Subcutaneous abdominal adipose tissue (tissue), 5 donors: ENCODE results near the gene ARMH2.
A peak's percentile ranks its signal among the peaks of the same experiment; 100 is the strongest.

Source experiments
- H3K27ac ChIP-seq: one replicate; pipeline ENCODE4 v1.7.0; 2013; ENCODE audit warnings: low read depth, mild to moderate bottlenecking, inconsistent platforms, low read length, moderate library complexity
- H3K27me3 ChIP-seq, 5 donors: one replicate each; pipeline ENCODE4 v1.7.0; 2013; ENCODE audit warnings: low read length in 5 of 5, inconsistent platforms in 1 of 5; ENCODE audit not compliant: control insufficient read depth in 5 of 5, insufficient read depth in 4 of 5
- H3K36me3 ChIP-seq, 5 donors: one replicate each; pipeline ENCODE4 v1.7.0; 2013; ENCODE audit warnings: low read length in 5 of 5; ENCODE audit not compliant: control insufficient read depth in 5 of 5, insufficient read depth in 5 of 5
- H3K4me1 ChIP-seq, 5 donors: one replicate each; pipeline ENCODE4 v1.7.0; 2013; ENCODE audit warnings: low read length in 5 of 5, mild to moderate bottlenecking in 3 of 5, moderate library complexity in 1 of 5; ENCODE audit not compliant: control insufficient read depth in 5 of 5, insufficient read depth in 5 of 5
- H3K4me3 ChIP-seq, 5 donors: one replicate each; pipeline ENCODE4 v1.7.0; 2013; ENCODE audit warnings: low read length in 5 of 5, low read depth in 1 of 5
- H3K9ac ChIP-seq, 5 donors: one replicate each; pipeline ENCODE4 v1.7.0; 2013; ENCODE audit warnings: low read length in 5 of 5, mild to moderate bottlenecking in 4 of 5, moderate library complexity in 3 of 5
- H3K9me3 ChIP-seq, 5 donors: one replicate each; pipeline ENCODE4 v1.7.0; 2013; ENCODE audit warnings: low read length in 5 of 5; ENCODE audit not compliant: control insufficient read depth in 5 of 5
- donor health status: healthy.
- donor health status: healthy.
- donor health status: healthy.
- donor health status: healthy.
- donor health status: healthy.

Gene ARMH2

GRCh38 chr6:24798740-24799540 is at the start of gene ARMH2:
Gene ARMH2 (minus strand): TSS chr6:24798917. CDS start chr6:24798857, 60 bp downstream.
- H3K4me3 ChIP-seq = no peak within 1 kb of the TSS
- no peak within 1 kb of the TSS for H3K9ac ChIP-seq
- H3K27me3 ChIP-seq = no peaks in the 10 kb centered on the region

DNA sequence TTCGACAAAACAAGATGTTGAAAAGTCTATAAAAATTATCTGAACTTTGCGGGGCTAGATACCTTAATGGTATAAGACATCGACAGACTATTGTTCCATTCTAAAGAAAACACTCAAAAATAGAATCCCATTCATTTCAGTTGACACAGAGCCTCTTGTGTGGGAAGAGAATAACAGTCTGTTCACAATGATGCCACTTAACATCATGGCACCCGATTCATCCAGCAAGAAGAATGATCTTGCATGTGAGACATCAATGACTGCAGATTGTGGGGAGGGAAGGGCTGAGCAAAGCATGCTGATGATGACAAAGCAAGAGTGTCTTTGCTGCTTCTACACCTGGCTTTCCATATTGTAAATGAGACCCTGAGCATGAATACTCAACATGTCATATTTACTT is 49.7 kb upstream of the ARMH2 start:
- Histone ChIP-seq H3K36me3 (peaks cover 0 to 4% (median 2%) of the 10 kb centered on the region in 5 donors), H3K4me3 (no peak overlapping the region), H3K27ac (no peak overlapping the region), H3K9ac (no peak overlapping the region), H3K4me1 (peaks cover 0 to 6% (median 0%) of the 10 kb centered on the region in 5 donors), H3K27me3 (no peaks in the 10 kb centered on the region), H3K9me3 (no peaks in the 10 kb centered on the region)

More at GRCh38 chr6:24798740-24799540, at the start of gene ARMH2:
- Histone ChIP-seq H3K4me1 (no peaks in the 10 kb centered on the region), H3K9me3 (no peaks in the 10 kb centered on the region), H3K27ac (no peak within 1 kb of the TSS), H3K36me3 (no peaks in the 10 kb centered on the region)

DNA sequence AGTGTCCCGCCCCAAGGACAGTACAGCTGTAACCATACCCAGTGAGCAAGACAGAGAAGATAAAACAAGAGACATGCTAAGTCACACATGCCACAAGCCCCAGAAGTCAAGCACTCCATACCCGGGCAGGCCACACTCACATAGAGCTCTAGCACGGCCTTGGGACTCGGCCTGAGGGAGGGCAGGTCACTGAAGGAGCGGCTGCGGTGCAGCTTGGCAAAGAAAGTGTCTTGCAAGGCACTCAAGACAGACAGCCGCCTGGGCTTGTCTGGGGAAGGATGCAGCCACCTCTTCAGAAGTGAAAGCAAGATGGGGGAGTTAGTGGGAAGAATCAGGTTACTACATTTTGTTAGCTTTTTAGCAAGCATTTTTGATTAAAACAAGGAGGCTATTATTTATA is 48.7 kb upstream of the ARMH2 start:
- H3K4me3 ChIP-seq = no peak overlapping the region
- no peaks in the 10 kb centered on the region for H3K9me3 ChIP-seq
- H3K4me1 ChIP-seq = peaks cover 0 to 10% (median 0%) of the 10 kb centered on the region in 5 donors
- H3K27ac ChIP-seq = no peak overlapping the region
- no peaks in the 10 kb centered on the region for H3K27me3 ChIP-seq
- no peak overlapping the region for H3K9ac ChIP-seq
- peaks cover 0 to 4% (median 2%) of the 10 kb centered on the region in 5 donors for H3K36me3 ChIP-seq

DNA sequence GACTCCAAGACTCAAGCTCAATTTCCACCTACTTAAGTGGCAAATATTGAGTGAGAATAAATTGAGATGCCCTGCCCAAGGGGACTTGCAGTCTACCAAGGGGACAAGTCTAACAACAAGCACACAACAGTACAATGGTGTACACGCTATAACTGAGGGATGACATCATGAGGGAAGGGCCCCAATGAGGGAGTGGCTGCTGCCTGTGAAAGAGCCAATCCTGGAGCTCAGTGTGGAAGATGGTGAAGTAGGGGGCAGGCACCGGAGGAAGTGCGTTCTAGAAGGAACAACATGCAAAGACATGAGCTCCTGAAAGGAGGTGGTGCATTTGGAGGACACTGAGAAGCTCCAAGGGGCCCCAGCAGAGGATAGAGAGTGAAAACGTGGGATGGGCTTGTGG is 46.9 kb upstream of the ARMH2 start:
- Histone ChIP-seq H3K36me3 (peaks cover 0 to 4% (median 2%) of the 10 kb centered on the region in 5 donors), H3K9me3 (no peaks in the 10 kb centered on the region), H3K4me1 (peaks cover 0 to 10% (median 0%) of the 10 kb centered on the region in 5 donors), H3K4me3 (no peak overlapping the region), H3K27me3 (no peaks in the 10 kb centered on the region), H3K27ac (no peak overlapping the region), H3K9ac (no peak overlapping the region)

DNA sequence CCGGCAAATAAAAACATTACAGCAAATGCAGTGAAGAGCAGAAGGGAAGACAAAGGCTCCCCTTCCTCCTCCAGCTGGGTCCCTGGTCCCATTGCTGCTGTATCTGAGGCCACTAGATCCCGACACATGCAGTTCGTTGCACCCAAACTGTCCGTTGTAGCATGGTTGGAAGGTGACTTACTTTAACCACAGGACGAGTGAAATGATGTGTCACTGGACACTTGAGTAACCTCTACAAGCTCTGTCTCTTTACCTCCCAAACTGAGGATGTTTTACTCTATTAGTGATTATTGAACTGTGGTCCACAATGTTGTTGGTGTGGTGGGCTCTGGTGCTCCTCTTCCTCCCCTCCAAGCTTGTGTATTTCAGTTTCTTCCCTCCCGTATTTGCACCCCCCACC is 46.2 kb upstream of the ARMH2 start:
- Histone ChIP-seq H3K9me3 (no peaks in the 10 kb centered on the region), H3K4me1 (peaks cover 0 to 10% (median 0%) of the 10 kb centered on the region in 5 donors), H3K27ac (no peak overlapping the region), H3K27me3 (no peaks in the 10 kb centered on the region), H3K4me3 (no peak overlapping the region), H3K36me3 (peaks cover 0 to 4% (median 0%) of the 10 kb centered on the region in 5 donors), H3K9ac (no peak overlapping the region)

DNA sequence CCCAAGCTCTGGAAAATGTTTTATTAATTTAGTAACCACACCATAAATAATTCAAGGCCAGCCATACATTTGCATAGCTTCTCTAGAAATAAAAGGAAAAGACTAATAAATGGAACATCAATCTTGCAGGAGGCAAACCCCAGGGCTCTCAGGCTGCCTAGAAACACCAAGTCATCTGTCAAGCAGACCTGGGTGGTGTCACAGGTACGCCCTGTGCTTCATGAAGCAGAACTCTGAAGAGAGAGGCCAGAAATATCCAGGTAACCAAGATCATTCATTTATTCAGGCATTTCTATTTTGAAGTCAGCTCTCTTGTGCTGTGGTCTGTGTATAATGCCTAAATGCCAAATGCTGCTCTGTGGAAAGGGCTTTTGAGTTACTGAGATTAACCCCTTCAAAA is 45.3 kb upstream of the ARMH2 start:
- no peaks in the 10 kb centered on the region for H3K9me3 ChIP-seq
- H3K27me3 ChIP-seq = no peaks in the 10 kb centered on the region
- H3K36me3 ChIP-seq = peaks cover 0 to 4% (median 0%) of the 10 kb centered on the region in 5 donors
- no peak overlapping the region for H3K4me3 ChIP-seq
- H3K9ac ChIP-seq = no peak overlapping the region
- no peak overlapping the region for H3K27ac ChIP-seq
- peaks cover 0 to 10% (median 0%) of the 10 kb centered on the region in 5 donors for H3K4me1 ChIP-seq

DNA sequence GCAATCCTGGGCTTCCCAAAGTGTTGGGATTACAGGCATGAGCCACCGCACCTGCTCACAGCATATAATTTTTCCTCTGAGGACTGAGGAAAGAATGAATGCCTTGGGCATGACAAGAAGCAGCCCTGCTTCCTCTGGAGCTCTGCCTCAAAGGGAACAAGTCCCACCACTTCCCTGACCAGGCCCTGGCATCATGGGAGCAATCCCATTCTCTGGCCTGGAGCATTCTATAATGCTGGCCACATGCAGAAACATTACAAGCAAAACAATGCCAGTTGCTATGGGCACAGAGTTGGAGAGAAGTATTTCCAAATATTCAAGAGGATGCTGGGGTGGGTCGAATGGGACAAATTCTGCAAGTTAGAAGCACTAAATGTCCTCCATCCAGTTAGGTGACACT is 41.5 kb upstream of the ARMH2 start:
- Histone ChIP-seq H3K9me3 (no peaks in the 10 kb centered on the region), H3K4me3 (no peak overlapping the region), H3K27ac (no peak overlapping the region), H3K27me3 (no peaks in the 10 kb centered on the region), H3K4me1 (peaks cover 3 to 31% (median 16%) of the 10 kb centered on the region in 5 donors), H3K36me3 (peaks cover 0 to 4% (median 0%) of the 10 kb centered on the region in 5 donors), H3K9ac (no peak overlapping the region)

GRCh38 chr6:24838994-24839393 is 40.3 kb upstream of the ARMH2 start:
- H3K36me3 ChIP-seq = peaks cover 0 to 4% (median 0%) of the 10 kb centered on the region in 5 donors
- H3K9me3 ChIP-seq = no peaks in the 10 kb centered on the region
- H3K27ac ChIP-seq = no peak overlapping the region
- H3K27me3 ChIP-seq = no peaks in the 10 kb centered on the region
- no peak overlapping the region for H3K9ac ChIP-seq
- peaks cover 3 to 33% (median 16%) of the 10 kb centered on the region in 5 donors for H3K4me1 ChIP-seq
- no peak overlapping the region for H3K4me3 ChIP-seq

GRCh38 chr6:24838081-24838480 is 39.4 kb upstream of the ARMH2 start:
- Histone ChIP-seq H3K4me3 (no peak overlapping the region), H3K4me1 (peaks cover 3 to 25% (median 16%) of the 10 kb centered on the region in 5 donors), H3K9ac (no peak overlapping the region), H3K36me3 (peaks cover 0 to 4% (median 0%) of the 10 kb centered on the region in 5 donors), H3K27ac (no peak overlapping the region), H3K27me3 (no peaks in the 10 kb centered on the region), H3K9me3 (no peaks in the 10 kb centered on the region)

DNA sequence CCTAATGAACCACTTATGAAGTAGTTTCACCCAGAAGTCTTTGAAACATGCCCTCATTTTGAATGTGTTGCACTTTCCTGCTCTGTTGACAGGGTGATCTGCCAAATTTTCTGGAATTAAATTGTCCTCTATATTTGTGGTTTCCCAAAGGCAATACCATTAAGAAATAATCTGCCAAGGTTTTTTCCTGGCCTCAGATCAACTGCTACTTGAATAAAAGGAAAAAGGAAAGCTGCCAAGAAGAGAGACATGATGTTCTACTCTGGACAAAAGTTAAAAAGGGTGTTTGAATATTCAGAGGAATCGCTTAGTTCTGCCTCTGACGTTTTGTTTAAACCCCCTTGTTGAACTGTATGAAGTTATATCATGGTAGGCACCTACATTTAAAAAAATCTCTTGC is 37.4 kb upstream of the ARMH2 start:
- no peaks in the 10 kb centered on the region for H3K27me3 ChIP-seq
- H3K4me1 ChIP-seq = peaks cover 3 to 28% (median 16%) of the 10 kb centered on the region in 5 donors
- H3K9me3 ChIP-seq = no peaks in the 10 kb centered on the region
- H3K36me3 ChIP-seq = no peaks in the 10 kb centered on the region
- H3K4me3 ChIP-seq = peak overlapping the region in 1 of 5 donors; percentile 2
- peak overlapping the region; percentile 12 for H3K27ac ChIP-seq
- H3K9ac ChIP-seq = no peak overlapping the region
